Stimulated activated CD8-positive, alpha-beta memory T cell treated with anti-CD3 and anti-CD28 coated beads, Interleukin-4, amount 100 ng/mL, for 1 hour (primary cell): ENCODE results near the gene RTN4R.
"Not testable (repeated sequence)": the region's sequence is repeated elsewhere in the genome, so short reads cannot be mapped to it uniquely, and the experiment has no call there.

Experiments used
- DNase-seq, 2 donors: peaks; one replicate each; pipeline ENCODE4 v3.0.0-alpha.2; 2020; ENCODE audit warnings: low read depth in 2 of 2, low spot score in 1 of 2

The RTN4R gene

DNA sequence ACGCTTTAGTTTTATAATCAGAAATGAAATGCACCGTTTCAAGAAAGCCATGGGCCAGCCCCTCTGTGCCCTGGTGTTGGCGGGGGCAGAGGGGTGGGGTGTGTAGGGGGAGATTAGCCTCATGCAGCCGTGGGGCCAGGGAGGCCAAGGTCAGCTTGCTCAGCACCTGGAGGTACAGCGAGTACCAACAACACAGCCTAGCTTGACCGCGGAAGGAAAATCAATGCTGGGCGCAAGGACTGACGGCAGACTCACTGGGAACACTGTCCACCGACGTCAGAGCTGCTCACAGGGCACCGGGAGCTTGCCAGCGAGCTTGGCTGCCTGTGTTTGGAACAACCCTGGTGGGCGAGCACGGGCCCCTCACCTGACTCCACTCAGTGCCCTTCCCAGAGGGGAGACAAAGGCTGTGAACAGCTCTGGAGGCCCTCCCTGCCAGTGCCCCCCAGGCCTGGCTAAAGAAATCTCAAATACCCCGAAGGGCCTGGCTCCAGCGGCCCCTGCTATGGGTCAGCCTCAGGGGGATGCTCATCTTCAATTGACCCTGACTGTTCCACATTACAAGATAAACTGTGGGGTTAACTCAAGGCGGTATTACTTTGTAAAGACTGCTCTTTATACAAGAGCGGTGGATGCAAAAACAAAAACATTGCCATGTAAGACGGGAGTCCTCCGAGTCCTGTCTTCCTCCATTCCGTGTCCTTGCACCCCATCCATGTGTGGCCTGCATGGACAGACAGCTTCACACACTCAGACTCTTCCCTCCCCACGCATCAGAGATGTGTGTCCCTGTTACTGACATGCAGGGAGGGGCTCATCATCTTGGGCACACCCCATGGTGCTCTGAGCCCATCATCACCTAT lies 21.3 kb upstream of the RTN4R start:
- not testable (repeated sequence) for DNase-seq

DNA sequence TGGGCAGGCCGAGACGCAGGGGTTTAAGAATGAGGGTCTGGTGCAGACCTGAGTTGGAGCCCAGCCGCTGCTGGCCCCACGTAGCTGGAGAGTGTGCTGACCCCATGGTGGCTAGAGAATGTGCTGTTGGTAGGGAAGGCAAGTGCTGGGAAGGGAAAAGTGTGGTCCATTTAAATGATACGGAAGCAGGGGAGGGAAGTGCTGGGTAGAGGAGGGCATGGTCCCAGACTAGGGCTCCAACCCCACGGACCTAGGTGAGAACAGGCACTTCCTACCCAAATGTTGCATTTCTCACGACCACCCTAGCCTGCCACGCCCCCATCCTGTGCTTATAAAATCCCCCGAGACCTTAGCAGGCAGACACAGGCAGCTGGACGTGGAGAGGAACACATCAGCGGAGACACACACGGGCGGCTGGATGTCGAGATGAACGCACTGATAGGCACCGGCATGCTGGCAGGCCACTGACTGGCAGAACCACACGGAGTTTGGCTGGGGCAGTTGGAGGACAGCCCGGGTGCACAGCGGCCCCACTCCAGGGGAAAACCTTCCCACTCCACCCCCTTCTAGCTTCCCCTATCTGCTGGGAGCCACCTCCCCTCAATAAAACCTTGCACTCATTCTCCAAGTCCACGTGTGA lies 18.8 kb upstream of the RTN4R start:
- not testable (repeated sequence) for DNase-seq

DNA sequence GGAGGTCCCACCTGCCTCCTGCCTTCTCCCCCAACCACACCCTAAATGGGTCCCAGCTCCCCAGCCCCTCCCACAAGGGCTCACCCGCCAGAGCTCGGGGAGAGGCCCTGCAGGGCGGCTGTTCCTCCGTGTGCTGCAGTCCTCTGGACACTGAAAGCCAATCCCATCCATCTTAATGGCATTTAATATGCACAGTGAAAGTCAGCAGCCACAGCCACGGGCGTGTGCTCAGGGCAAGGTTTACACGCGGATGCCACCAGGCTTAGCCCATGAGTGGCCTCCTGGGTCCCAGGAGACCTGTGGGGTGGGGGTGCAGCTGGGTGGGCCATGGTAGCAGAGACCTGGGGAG lies 18.2 kb upstream of the RTN4R start:
- DNase-seq, result not testable (repeated sequence)

DNA sequence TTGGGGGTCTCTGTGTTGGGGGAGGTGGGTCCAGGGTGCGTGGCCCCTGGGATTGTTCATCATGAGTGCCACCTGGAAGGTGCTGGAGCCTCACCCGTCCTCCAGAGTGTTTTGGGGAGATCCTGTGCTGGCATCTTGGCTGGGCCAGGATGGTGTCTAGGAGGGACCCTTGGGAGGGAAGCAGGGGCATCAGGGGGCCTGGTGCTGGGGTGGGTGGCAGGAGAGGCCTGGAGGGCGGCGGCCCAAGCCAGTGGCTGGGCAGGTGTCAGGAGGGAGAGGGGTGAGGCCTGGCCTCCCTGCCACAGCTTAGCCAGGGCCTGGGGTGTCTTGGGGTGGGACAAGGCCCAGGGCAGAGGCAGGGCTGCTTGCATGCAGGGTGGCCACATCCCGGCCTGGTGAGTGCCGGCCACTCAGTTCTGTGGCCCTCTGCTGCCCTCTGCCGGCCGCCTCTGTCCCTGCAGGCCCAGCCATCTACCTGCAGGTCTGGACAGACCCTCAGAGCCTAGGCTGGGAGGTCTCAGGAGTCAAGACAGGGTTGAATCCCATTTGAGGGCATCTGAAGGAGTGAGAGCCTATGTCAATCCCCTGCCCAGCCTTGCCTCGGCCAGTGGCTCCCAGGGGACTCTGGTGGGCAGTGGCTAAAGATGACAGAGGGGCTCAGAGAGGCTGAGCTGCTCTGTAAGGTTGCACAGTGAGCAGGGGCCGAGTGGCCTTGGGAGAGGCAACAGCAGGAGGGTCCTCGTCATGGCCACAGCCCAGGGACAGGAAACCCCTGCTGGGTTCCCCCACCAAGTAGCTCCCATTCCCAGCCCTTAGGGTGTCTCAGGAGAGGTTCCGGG lies 17.6 kb upstream of the RTN4R start:
- peak; percentile 47 to 70 for DNase-seq

DNA sequence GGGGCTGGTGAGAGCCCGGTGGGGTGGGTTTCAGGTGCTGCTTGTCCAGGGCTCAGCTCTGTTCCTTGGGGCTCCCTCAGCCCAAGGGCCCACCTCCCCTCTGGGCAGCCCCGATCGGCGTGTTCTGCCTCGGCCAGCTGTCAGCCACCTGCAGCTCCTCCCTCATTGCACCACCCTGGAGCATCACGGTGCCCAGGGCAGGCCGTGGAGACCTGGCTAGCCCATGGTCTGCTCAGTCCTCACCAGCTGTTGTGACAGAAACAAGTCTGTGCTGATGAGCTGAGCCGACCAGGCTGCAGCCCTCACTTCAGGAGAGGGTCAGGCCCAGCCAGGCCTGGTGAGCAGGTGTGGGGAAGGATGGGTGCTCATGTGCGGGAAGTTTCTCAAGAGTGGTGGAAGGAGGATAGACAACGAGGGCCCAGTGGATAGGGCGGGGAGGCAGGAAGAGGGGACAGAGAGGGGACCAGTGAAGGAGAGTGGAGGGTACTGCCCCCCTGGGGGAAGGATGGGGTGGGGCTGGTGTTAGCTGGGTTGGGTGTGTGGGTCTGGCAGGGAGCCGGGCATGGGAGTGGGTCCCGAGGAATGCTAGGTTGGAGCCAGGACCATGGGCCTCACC lies 16.5 kb upstream of the RTN4R start:
- DNase-seq, result no peak

GRCh38 chr22:20283674-20284066 lies 15.6 kb upstream of the RTN4R start:
- no peak for DNase-seq

GRCh38 chr22:20282901-20283673 lies 15.0 kb upstream of the RTN4R start:
- DNase-seq, result no peak

DNA sequence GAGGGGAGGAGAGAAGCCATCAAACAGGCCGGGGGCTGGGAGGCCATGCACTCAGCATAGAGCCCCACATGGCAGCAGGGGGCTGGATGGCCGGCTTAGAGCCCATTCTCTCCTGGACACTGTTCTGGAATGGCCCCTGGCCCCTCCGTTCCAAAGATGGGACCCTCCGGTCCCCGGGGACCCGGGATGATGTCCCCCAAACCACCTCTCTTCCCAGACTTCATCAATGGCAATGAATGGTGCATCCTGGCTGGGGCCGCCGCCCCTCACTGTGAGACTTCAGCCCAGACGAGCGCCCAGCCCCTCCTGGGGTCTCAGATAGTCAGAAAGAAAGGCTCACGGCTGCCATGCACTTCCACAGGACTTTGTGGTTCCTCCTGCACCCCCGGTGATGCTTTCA lies 13.8 kb upstream of the RTN4R start:
- no peak for DNase-seq

- not testable (repeated sequence) for DNase-seq
Observed at GRCh38 chr22:20281473-20281872, 13.4 kb upstream of the RTN4R start.

GRCh38 chr22:20280866-20281265 lies 12.7 kb upstream of the RTN4R start:
- no peak for DNase-seq

GRCh38 chr22:20280163-20280562 lies 12.0 kb upstream of the RTN4R start:
- not testable (repeated sequence) for DNase-seq

GRCh38 chr22:20279662-20280134 lies 11.6 kb upstream of the RTN4R start:
- DNase-seq, result no peak

GRCh38 chr22:20278726-20279490 lies 10.8 kb upstream of the RTN4R start:
- not testable (repeated sequence) for DNase-seq

- not testable (repeated sequence) for DNase-seq
Observed at GRCh38 chr22:20277936-20278635, 10.0 kb upstream of the RTN4R start.

GRCh38 chr22:20276468-20276867 lies 8.3 kb upstream of the RTN4R start:
- no peak for DNase-seq

- no peak for DNase-seq
Observed at GRCh38 chr22:20275836-20276235, 7.7 kb upstream of the RTN4R start.

DNA sequence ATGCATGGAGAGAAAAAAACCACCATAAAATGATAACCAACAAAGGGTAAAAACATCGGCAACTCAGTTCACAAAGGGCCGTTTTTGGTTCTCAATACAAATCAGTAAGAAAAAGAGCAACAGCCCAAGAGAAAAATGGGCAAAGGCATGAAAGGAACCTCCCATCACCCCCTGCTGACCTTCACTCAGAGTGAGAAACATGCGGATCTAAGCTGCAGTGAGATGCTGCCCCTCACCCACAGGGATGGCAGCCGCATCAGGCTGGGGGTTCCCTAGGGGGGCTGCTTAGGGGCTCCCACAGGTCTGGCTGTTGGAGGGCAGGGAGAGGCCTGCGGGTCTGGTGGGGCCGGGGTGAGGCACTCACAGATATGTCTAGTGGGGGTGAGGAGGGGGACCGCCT lies 7.2 kb upstream of the RTN4R start:
- not testable (repeated sequence) for DNase-seq

GRCh38 chr22:20274374-20274773 lies 6.3 kb upstream of the RTN4R start:
- DNase-seq, result not testable (repeated sequence)

DNA sequence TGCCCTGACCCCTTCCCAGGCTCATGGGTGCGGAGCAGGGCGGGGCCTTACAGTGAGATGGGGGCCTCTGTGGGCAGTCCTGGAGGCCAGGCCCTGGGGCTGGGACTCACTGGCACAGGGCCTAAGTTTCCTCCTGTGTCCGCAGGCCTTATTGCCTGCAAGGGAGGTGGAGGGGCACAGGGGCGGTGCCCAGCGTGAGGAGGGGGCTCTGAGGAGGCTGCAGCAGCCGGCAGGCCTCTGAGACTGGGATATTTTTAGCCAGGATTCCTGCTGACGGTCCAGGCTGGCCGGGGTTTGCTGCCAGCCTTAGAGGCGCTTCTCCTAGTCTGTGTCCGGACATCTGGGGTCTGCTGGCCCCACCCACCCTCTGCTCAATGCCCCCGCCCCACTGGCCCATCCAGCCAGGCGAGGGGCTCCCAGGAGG lies 5.7 kb upstream of the RTN4R start:
- no peak for DNase-seq
